PFSK-1 (cell line): Measurements from ENCODE around the gene ELAPOR1.

Source experiments
- FOXP2 ChIP-seq: optimal IDR thresholded peaks from 2 replicates; pipeline ENCODE3; 2011; ENCODE audit warnings: borderline replicate concordance, control low read depth, inconsistent platforms; ENCODE audit not compliant: insufficient read depth; ENCODE audit errors: extremely low read length, extremely low read depth
- POLR2AphosphoS5 ChIP-seq: IDR thresholded peaks from 2 replicates; pipeline ENCODE4 v1.6.1; 2012; ENCODE audit warnings: low read depth, mild to moderate bottlenecking, control low read depth, low read length, moderate library complexity
- REST ChIP-seq, 2 experiments: IDR thresholded peaks; 2 replicates each; pipeline versions ENCODE4 v1.6.1 to v1.8.0; 2011 to 2012; ENCODE audit warnings: low read depth in 2 of 2, low read length in 2 of 2, control low read depth in 1 of 2, inconsistent platforms in 1 of 2, mild to moderate bottlenecking in 1 of 2, moderate library complexity in 1 of 2; ENCODE audit not compliant: insufficient read depth in 1 of 2
- SIN3A ChIP-seq: IDR thresholded peaks from 2 replicates; pipeline ENCODE4 v1.6.1; 2012; ENCODE audit warnings: mild to moderate bottlenecking, low read length, moderate library complexity, borderline replicate concordance; ENCODE audit not compliant: insufficient read depth
- TAF1 ChIP-seq: IDR thresholded peaks from 2 replicates; pipeline ENCODE4 v1.6.1; 2012; ENCODE audit warnings: low read length, control low read depth, borderline replicate concordance; ENCODE audit not compliant: insufficient read depth

Gene ELAPOR1

GRCh38 chr1:109091078-109091838 lies 22.7 kb upstream of the ELAPOR1 start:
- no peak for TF ChIP-seq REST (IDR thresholded peaks at IDR 0.05; ENCODE audit: insufficient read depth in 1 of 2, low read depth in 2 of 2, low read length in 2 of 2)
- no peak for TF ChIP-seq POLR2AphosphoS5
- TF ChIP-seq SIN3A, result peak; percentile 83; the same call in 1 of the 2 replicates

- no peak for TF ChIP-seq POLR2AphosphoS5
- no peak for TF ChIP-seq SIN3A
- TF ChIP-seq REST (IDR thresholded peaks at IDR 0.05; ENCODE audit: insufficient read depth in 1 of 2, low read depth in 2 of 2, low read length in 2 of 2), result no peak
- no peak for TF ChIP-seq FOXP2
- TF ChIP-seq TAF1, result no peak
Measured at GRCh38 chr1:109091839-109092193, 22.1 kb upstream of the ELAPOR1 start.

GRCh38 chr1:109094377-109094803 lies 19.5 kb upstream of the ELAPOR1 start:
- TF ChIP-seq FOXP2 (no peak), SIN3A (no peak), POLR2AphosphoS5 (no peak), TAF1 (no peak)

GRCh38 chr1:109094871-109095270 lies 19.0 kb upstream of the ELAPOR1 start:
- no peak for TF ChIP-seq TAF1
- TF ChIP-seq FOXP2, result no peak
- TF ChIP-seq POLR2AphosphoS5, result no peak
- TF ChIP-seq REST (IDR thresholded peaks at IDR 0.05; ENCODE audit: insufficient read depth in 1 of 2, low read depth in 2 of 2, low read length in 2 of 2), result no peak
- TF ChIP-seq SIN3A, result no peak

GRCh38 chr1:109095631-109096030 lies 18.3 kb upstream of the ELAPOR1 start:
- no peak for TF ChIP-seq FOXP2
- no peak for TF ChIP-seq SIN3A
- no peak for TF ChIP-seq TAF1
- TF ChIP-seq REST (IDR thresholded peaks at IDR 0.05; ENCODE audit: insufficient read depth in 1 of 2, low read depth in 2 of 2, low read length in 2 of 2), result no peak
- TF ChIP-seq POLR2AphosphoS5, result no peak
